ENCODE measurements around the gene PTPRD. TPM values are rescaled to one million over a fixed set of nuclear protein-coding genes. Genes with fewer than 3 reads are reported as not detected.
"Not testable (repeated sequence)": the region's sequence is repeated elsewhere in the genome, so short reads cannot be mapped to it uniquely, and the experiment has no call there.

PTPRD gene
- total and polyA plus RNA-seq, 3 experiments from 2014 or later = 0.02 to 0.04 TPM; not detected in 1

GRCh38 chr9:10548348-10548747 is 64.5 kb downstream of the PTPRD start:
- H3K27me3 Mint-ChIP-seq = no peaks in the 10 kb centered on the region
- ChIA-PET CTCF (no interaction called here), POLR2A (no interaction called here)
- no peaks in the 10 kb centered on the region for H3K36me3 Mint-ChIP-seq
- H3K4me1 Mint-ChIP-seq = no peaks in the 10 kb centered on the region
- DNase-seq = no peak
- no peak overlapping the region for H3K27ac Mint-ChIP-seq
- no peaks in the 10 kb centered on the region for H3K4me1 ChIP-seq (ENCODE audit: insufficient read depth, low read length)
- H3K27me3 ChIP-seq (ENCODE audit: insufficient read depth, low read length, poor library complexity, severe bottlenecking) = no peaks in the 10 kb centered on the region
- H3K9me3 ChIP-seq (ENCODE audit: low read length) = no peaks in the 10 kb centered on the region
- H3K9me3 Mint-ChIP-seq = peaks cover 3 to 29% (median 6%) of the 10 kb centered on the region in 5 donors
- no peak overlapping the region for H3K4me3 ChIP-seq (ENCODE audit: low read length)
- no peak overlapping the region for H3K4me3 Mint-ChIP-seq
- no peak overlapping the region for H3K27ac ChIP-seq (ENCODE audit: low read depth, low read length)
- no peaks in the 10 kb centered on the region for H3K36me3 ChIP-seq (ENCODE audit: insufficient read depth, low read length)

DNA sequence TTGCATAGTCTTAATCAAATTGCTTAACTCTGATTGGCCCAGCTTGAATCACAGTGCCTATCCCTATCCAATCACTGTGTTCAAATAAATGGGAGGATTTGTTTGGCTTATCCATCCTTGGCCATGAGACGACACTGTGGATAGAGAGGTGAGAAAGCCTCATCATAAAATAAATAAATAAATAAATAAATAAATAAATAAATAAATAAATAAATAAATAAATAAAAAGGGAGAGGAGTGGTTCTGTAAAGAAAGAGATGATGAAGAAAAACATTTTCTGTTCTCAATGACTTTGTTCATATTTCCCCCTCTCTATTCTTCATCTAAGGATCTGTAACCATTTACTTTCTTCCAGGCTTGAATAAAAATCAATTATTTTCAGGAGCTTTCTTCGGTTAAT is 74.7 kb downstream of the PTPRD start:
- Histone ChIP-seq H3K4me3 (ENCODE audit: low read length) (no peak overlapping the region), H3K27ac (ENCODE audit: low read depth, low read length) (no peak overlapping the region), H3K27me3 (ENCODE audit: insufficient read depth, low read length, poor library complexity, severe bottlenecking) (no peaks in the 10 kb centered on the region), H3K36me3 (ENCODE audit: insufficient read depth, low read length) (no peaks in the 10 kb centered on the region), H3K9me3 (ENCODE audit: low read length) (peaks cover 3% of the 10 kb centered on the region), H3K4me1 (ENCODE audit: insufficient read depth, low read length) (no peaks in the 10 kb centered on the region)
- no peak overlapping the region for H3K27ac Mint-ChIP-seq
- no peak overlapping the region for H3K4me3 Mint-ChIP-seq
- no peak for DNase-seq
- peaks cover 7 to 34% (median 10%) of the 10 kb centered on the region in 5 donors for H3K9me3 Mint-ChIP-seq
- H3K4me1 Mint-ChIP-seq = no peaks in the 10 kb centered on the region
- H3K27me3 Mint-ChIP-seq = no peaks in the 10 kb centered on the region
- ChIA-PET CTCF (no interaction called here), POLR2A (no interaction called here)
- no peaks in the 10 kb centered on the region for H3K36me3 Mint-ChIP-seq

GRCh38 chr9:10534850-10535249 is 78.0 kb downstream of the PTPRD start:
- no peaks in the 10 kb centered on the region for H3K4me1 Mint-ChIP-seq
- no peaks in the 10 kb centered on the region for H3K36me3 Mint-ChIP-seq

GRCh38 chr9:10525972-10526371 is 86.8 kb downstream of the PTPRD start:
- Histone ChIP-seq H3K27me3 (ENCODE audit: insufficient read depth, low read length, poor library complexity, severe bottlenecking) (no peaks in the 10 kb centered on the region), H3K36me3 (ENCODE audit: insufficient read depth, low read length) (no peaks in the 10 kb centered on the region), H3K27ac (ENCODE audit: low read depth, low read length) (no peak overlapping the region), H3K9me3 (ENCODE audit: low read length) (no peaks in the 10 kb centered on the region), H3K4me3 (ENCODE audit: low read length) (no peak overlapping the region), H3K4me1 (ENCODE audit: insufficient read depth, low read length) (no peaks in the 10 kb centered on the region)
- H3K4me1 Mint-ChIP-seq = no peaks in the 10 kb centered on the region
- no peak overlapping the region for H3K4me3 Mint-ChIP-seq
- H3K36me3 Mint-ChIP-seq = no peaks in the 10 kb centered on the region
- H3K27ac Mint-ChIP-seq = no peak overlapping the region
- DNase-seq = no peak
- peaks cover 3 to 28% (median 9%) of the 10 kb centered on the region in 5 donors for H3K9me3 Mint-ChIP-seq
- ChIA-PET POLR2A (no interaction called here), CTCF (no interaction called here)
- no peaks in the 10 kb centered on the region for H3K27me3 Mint-ChIP-seq

More at GRCh38 chr9:10534850-10535249, 78.0 kb downstream of the PTPRD start:
- Histone ChIP-seq H3K9me3 (ENCODE audit: low read length) (no peaks in the 10 kb centered on the region), H3K27ac (ENCODE audit: low read depth, low read length) (no peak overlapping the region), H3K4me3 (ENCODE audit: low read length) (no peak overlapping the region), H3K36me3 (ENCODE audit: insufficient read depth, low read length) (no peaks in the 10 kb centered on the region), H3K27me3 (ENCODE audit: insufficient read depth, low read length, poor library complexity, severe bottlenecking) (no peaks in the 10 kb centered on the region), H3K4me1 (ENCODE audit: insufficient read depth, low read length) (no peaks in the 10 kb centered on the region)
- no peak overlapping the region for H3K4me3 Mint-ChIP-seq
- DNase-seq = no peak
- no peak overlapping the region for H3K27ac Mint-ChIP-seq
- CTCF ChIA-PET = no interaction called here
- POLR2A ChIA-PET = no interaction called here
- H3K27me3 Mint-ChIP-seq = no peaks in the 10 kb centered on the region
- peaks cover 0 to 25% (median 14%) of the 10 kb centered on the region in 5 donors for H3K9me3 Mint-ChIP-seq

GRCh38 chr9:10523164-10523563 is 89.6 kb downstream of the PTPRD start:
- Histone ChIP-seq H3K4me3 (ENCODE audit: low read length) (no peak overlapping the region), H3K36me3 (ENCODE audit: insufficient read depth, low read length) (no peaks in the 10 kb centered on the region), H3K27me3 (ENCODE audit: insufficient read depth, low read length, poor library complexity, severe bottlenecking) (no peaks in the 10 kb centered on the region), H3K4me1 (ENCODE audit: insufficient read depth, low read length) (no peaks in the 10 kb centered on the region), H3K27ac (ENCODE audit: low read depth, low read length) (no peak overlapping the region), H3K9me3 (ENCODE audit: low read length) (no peaks in the 10 kb centered on the region)
- Mint-ChIP-seq H3K4me1 (no peaks in the 10 kb centered on the region), H3K9me3 (peaks cover 11 to 43% (median 15%) of the 10 kb centered on the region in 5 donors), H3K27ac (no peak overlapping the region), H3K27me3 (no peaks in the 10 kb centered on the region), H3K4me3 (no peak overlapping the region), H3K36me3 (no peaks in the 10 kb centered on the region)
- no peak for DNase-seq
- ChIA-PET CTCF (no interaction called here), POLR2A (no interaction called here)

DNA sequence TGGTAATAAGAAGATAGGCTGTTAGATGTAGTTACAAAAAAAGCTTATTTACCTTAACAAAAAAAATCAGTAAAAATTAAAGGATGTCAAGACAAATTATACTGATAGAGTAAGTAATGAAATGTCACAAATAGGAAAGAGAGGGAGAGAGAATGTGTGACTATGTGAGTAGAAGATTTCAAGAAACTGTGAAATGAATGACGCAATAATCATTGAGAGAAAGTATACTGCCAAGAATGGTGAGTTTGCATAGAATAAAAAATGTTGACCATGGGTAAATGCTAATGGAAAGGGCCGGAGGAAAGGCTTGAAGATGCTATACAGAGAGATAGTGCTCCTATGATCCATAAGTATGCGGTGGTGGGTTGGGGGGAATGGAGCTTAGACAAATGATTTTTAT is 100.7 kb downstream of the PTPRD start:
- H3K27me3 Mint-ChIP-seq = no peaks in the 10 kb centered on the region
- H3K27ac Mint-ChIP-seq = no peak overlapping the region
- Histone ChIP-seq H3K27me3 (ENCODE audit: insufficient read depth, low read length, poor library complexity, severe bottlenecking) (no peaks in the 10 kb centered on the region), H3K9me3 (ENCODE audit: low read length) (no peaks in the 10 kb centered on the region), H3K36me3 (ENCODE audit: insufficient read depth, low read length) (no peaks in the 10 kb centered on the region), H3K4me3 (ENCODE audit: low read length) (no peak overlapping the region), H3K27ac (ENCODE audit: low read depth, low read length) (no peak overlapping the region), H3K4me1 (ENCODE audit: insufficient read depth, low read length) (no peaks in the 10 kb centered on the region)
- CTCF ChIA-PET = no interaction called here
- no peaks in the 10 kb centered on the region for H3K4me1 Mint-ChIP-seq
- H3K36me3 Mint-ChIP-seq = no peaks in the 10 kb centered on the region
- no peak overlapping the region for H3K4me3 Mint-ChIP-seq
- peaks cover 0 to 33% (median 14%) of the 10 kb centered on the region in 5 donors for H3K9me3 Mint-ChIP-seq
- POLR2A ChIA-PET = no interaction called here
- DNase-seq = no peak

GRCh38 chr9:10488937-10489336 is 123.9 kb downstream of the PTPRD start:
- no peaks in the 10 kb centered on the region for H3K9me3 ChIP-seq (ENCODE audit: low read length)
- H3K4me3 Mint-ChIP-seq = no peak overlapping the region
- no peaks in the 10 kb centered on the region for H3K4me1 Mint-ChIP-seq
- H3K36me3 ChIP-seq (ENCODE audit: insufficient read depth, low read length) = no peaks in the 10 kb centered on the region
- H3K4me1 ChIP-seq (ENCODE audit: insufficient read depth, low read length) = no peaks in the 10 kb centered on the region
- H3K27me3 ChIP-seq (ENCODE audit: insufficient read depth, low read length, poor library complexity, severe bottlenecking) = no peaks in the 10 kb centered on the region
- CTCF ChIA-PET = no interaction called here
- H3K27ac ChIP-seq (ENCODE audit: low read depth, low read length) = no peak overlapping the region
- no peak overlapping the region for H3K4me3 ChIP-seq (ENCODE audit: low read length)
- POLR2A ChIA-PET = no interaction called here
- peaks cover 16 to 26% (median 24%) of the 10 kb centered on the region in 5 donors for H3K9me3 Mint-ChIP-seq
- H3K27me3 Mint-ChIP-seq = no peaks in the 10 kb centered on the region
- H3K36me3 Mint-ChIP-seq = no peaks in the 10 kb centered on the region
- DNase-seq = no peak
- no peak overlapping the region for H3K27ac Mint-ChIP-seq

GRCh38 chr9:10479172-10479571 is 133.6 kb downstream of the PTPRD start:
- CTCF ChIA-PET = no interaction called here
- H3K27me3 Mint-ChIP-seq = peaks cover 0 to 3% of the 10 kb centered on the region in 2 donors
- H3K4me3 ChIP-seq (ENCODE audit: low read length) = no peak overlapping the region
- no peak overlapping the region for H3K27ac ChIP-seq (ENCODE audit: low read depth, low read length)
- H3K9me3 Mint-ChIP-seq = peaks cover 10 to 48% (median 32%) of the 10 kb centered on the region in 5 donors
- peaks cover 4% of the 10 kb centered on the region for H3K9me3 ChIP-seq (ENCODE audit: low read length)
- H3K36me3 Mint-ChIP-seq = no peaks in the 10 kb centered on the region
- H3K36me3 ChIP-seq (ENCODE audit: insufficient read depth, low read length) = no peaks in the 10 kb centered on the region
- no peaks in the 10 kb centered on the region for H3K4me1 ChIP-seq (ENCODE audit: insufficient read depth, low read length)
- no peaks in the 10 kb centered on the region for H3K27me3 ChIP-seq (ENCODE audit: insufficient read depth, low read length, poor library complexity, severe bottlenecking)
- no peak for DNase-seq
- POLR2A ChIA-PET = no interaction called here
- no peaks in the 10 kb centered on the region for H3K4me1 Mint-ChIP-seq
- no peak overlapping the region for H3K27ac Mint-ChIP-seq
- no peak overlapping the region for H3K4me3 Mint-ChIP-seq

- H3K27me3 Mint-ChIP-seq; H3K4me1 ChIP-seq (ENCODE audit: insufficient read depth, low read length); H3K4me3 ChIP-seq (ENCODE audit: low read length); H3K36me3 Mint-ChIP-seq; H3K4me1 Mint-ChIP-seq; CTCF ChIA-PET; H3K27ac Mint-ChIP-seq; H3K4me3 Mint-ChIP-seq; POLR2A ChIA-PET; H3K36me3 ChIP-seq (ENCODE audit: insufficient read depth, low read length); H3K9me3 ChIP-seq (ENCODE audit: low read length); H3K27ac ChIP-seq (ENCODE audit: low read depth, low read length); H3K27me3 ChIP-seq (ENCODE audit: insufficient read depth, low read length, poor library complexity, severe bottlenecking): not testable (repeated sequence)
- peak in 1 of 5 donors; percentile 37 for DNase-seq
- H3K9me3 Mint-ChIP-seq = peaks cover 9 to 57% (median 13%) of the 10 kb centered on the region in 5 donors
These were observed 163.6 kb downstream of the PTPRD start for GRCh38 chr9:10449201-10449617.
